ENCODE measurements around the gene FNBP1L. TPM values are rescaled to one million over a fixed set of nuclear protein-coding genes. Genes with fewer than 3 reads are reported as not detected.
A peak's percentile ranks its signal among the peaks of the same experiment; 100 is the strongest.

FNBP1L gene
- polyA plus RNA-seq, 1 donor (not counting 4 experiments of a cell fraction or from before 2014, with no cell fraction given) = 22.9 TPM

DNA sequence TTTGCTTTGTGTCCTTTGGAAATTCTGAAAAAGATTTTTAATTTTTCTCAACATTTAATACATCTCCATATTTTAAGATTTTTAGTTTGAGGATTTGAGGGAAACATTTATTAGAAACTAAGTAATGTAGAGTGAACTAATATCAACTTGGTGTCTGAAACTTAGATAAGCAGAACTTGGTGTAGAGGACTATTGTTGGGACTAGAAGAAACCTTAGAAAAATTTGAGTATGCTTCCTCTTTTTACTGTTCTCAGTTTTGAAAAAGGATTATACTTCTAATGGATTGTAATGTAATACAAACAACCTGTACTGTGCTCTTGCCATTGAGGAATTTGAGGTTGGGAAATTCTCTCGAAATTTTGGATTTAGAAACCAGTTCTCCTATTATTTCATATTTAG, 2.4 kb downstream of the FNBP1L start:
- Histone ChIP-seq H3K9me3 (ENCODE audit: control insufficient read depth, low read depth, low read length) (no peaks in the 10 kb centered on the region), H3K4me2 (ENCODE audit: control insufficient read depth, extremely low read depth, insufficient read depth, low read depth, low read length) (no peak overlapping the region), H3K79me2 (ENCODE audit: control insufficient read depth, insufficient read depth, low read length) (peaks cover 35% of the 10 kb centered on the region), H4K20me1 (ENCODE audit: control insufficient read depth, extremely low read depth, insufficient read depth, low read length) (no peaks in the 10 kb centered on the region), H3K4me3 (ENCODE audit: control insufficient read depth in 2 of 3, extremely low read depth in 1 of 3, insufficient read depth in 2 of 3, low read depth in 1 of 3, low read length in 3 of 3) (no peak overlapping the region), H2AFZ (ENCODE audit: control insufficient read depth, low read length) (no peak overlapping the region), H3K27ac (ENCODE audit: control insufficient read depth, insufficient read depth, low read length) (no peak overlapping the region), H3K9ac (ENCODE audit: control insufficient read depth, extremely low read depth, insufficient read depth, low read length) (no peak overlapping the region), H3K27me3 (ENCODE audit: control insufficient read depth, extremely low read depth, insufficient read depth, low read length) (no peaks in the 10 kb centered on the region), H3K36me3 (ENCODE audit: control insufficient read depth in 2 of 2, extremely low read depth in 1 of 2, insufficient read depth in 2 of 2, low read length in 2 of 2) (no peaks in the 10 kb centered on the region), H3K9me1 (ENCODE audit: control insufficient read depth, extremely low read depth, insufficient read depth, low read length) (no peaks in the 10 kb centered on the region), H3K4me1 (ENCODE audit: control insufficient read depth, extremely low read depth, insufficient read depth, low read length) (peaks cover 19% of the 10 kb centered on the region)
- no peak for TF ChIP-seq EZH2 (IDR thresholded peaks at IDR 0.05; ENCODE audit: low read length)
- TF ChIP-seq CTCF (optimal IDR thresholded peaks at IDR 0.05 in 1 of 3, IDR thresholded peaks at IDR 0.05 in 1 of 3, conservative IDR thresholded peaks at IDR 0.05 in 1 of 3; ENCODE audit: extremely low read depth in 1 of 3, insufficient read depth in 2 of 3, low read length in 3 of 3) = no peak
- FAIRE-seq (no peak), DNase-seq (ENCODE audit: low read depth, low spot score) (no peak)
- dilution Hi-C loops (cut with MboI; ENCODE audit: extremely low pct_ligation_motif_present, low sequenced_read_pairs) = no loop called here

GRCh38 chr1:93453911-93454310, 6.0 kb downstream of the FNBP1L start:
- H3K36me3 ChIP-seq (ENCODE audit: control insufficient read depth in 2 of 2, extremely low read depth in 1 of 2, insufficient read depth in 2 of 2, low read length in 2 of 2) = no peaks in the 10 kb centered on the region
- no peak overlapping the region for H3K9ac ChIP-seq (ENCODE audit: control insufficient read depth, extremely low read depth, insufficient read depth, low read length)
- H3K27me3 ChIP-seq (ENCODE audit: control insufficient read depth, extremely low read depth, insufficient read depth, low read length) = no peaks in the 10 kb centered on the region
- H3K4me3 ChIP-seq (ENCODE audit: control insufficient read depth in 2 of 3, extremely low read depth in 1 of 3, insufficient read depth in 2 of 3, low read depth in 1 of 3, low read length in 3 of 3) = no peak overlapping the region
- no peak overlapping the region for H3K27ac ChIP-seq (ENCODE audit: control insufficient read depth, insufficient read depth, low read length)
- FAIRE-seq (peak; percentile 92), DNase-seq (ENCODE audit: low read depth, low spot score) (no peak)
- H3K79me2 ChIP-seq (ENCODE audit: control insufficient read depth, insufficient read depth, low read length) = peaks cover 53% of the 10 kb centered on the region
- H3K9me3 ChIP-seq (ENCODE audit: control insufficient read depth, low read depth, low read length) = no peaks in the 10 kb centered on the region
- dilution Hi-C loops (cut with MboI; ENCODE audit: extremely low pct_ligation_motif_present, low sequenced_read_pairs) = no loop called here
- H4K20me1 ChIP-seq (ENCODE audit: control insufficient read depth, extremely low read depth, insufficient read depth, low read length) = no peaks in the 10 kb centered on the region
- peaks cover 12% of the 10 kb centered on the region for H3K4me1 ChIP-seq (ENCODE audit: control insufficient read depth, extremely low read depth, insufficient read depth, low read length)
- H3K9me1 ChIP-seq (ENCODE audit: control insufficient read depth, extremely low read depth, insufficient read depth, low read length) = no peaks in the 10 kb centered on the region
- H2AFZ ChIP-seq (ENCODE audit: control insufficient read depth, low read length) = no peak overlapping the region
- H3K4me2 ChIP-seq (ENCODE audit: control insufficient read depth, extremely low read depth, insufficient read depth, low read depth, low read length) = peak overlapping the region; percentile 71
- TF ChIP-seq CTCF (optimal IDR thresholded peaks at IDR 0.05 in 1 of 3, IDR thresholded peaks at IDR 0.05 in 1 of 3, conservative IDR thresholded peaks at IDR 0.05 in 1 of 3; ENCODE audit: extremely low read depth in 1 of 3, insufficient read depth in 2 of 3, low read length in 3 of 3) (no peak), EZH2 (IDR thresholded peaks at IDR 0.05; ENCODE audit: low read length) (no peak)
